CD4-positive, alpha-beta T cell treated with Interleukin-21 for 1 hour (primary cell): ENCODE data around the gene ADCY1.

Experiments used
- DNase-seq: peaks from one replicate; pipeline ENCODE4 v3.0.0-alpha.2; 2020

Gene ADCY1

GRCh38 chr7:45578022-45578421, 3.9 kb downstream of the ADCY1 start:
- no peak for DNase-seq

GRCh38 chr7:45578467-45578866, 4.3 kb downstream of the ADCY1 start:
- no peak for DNase-seq

- no peak for DNase-seq
These were observed 5.2 kb downstream of the ADCY1 start for GRCh38 chr7:45579391-45579801.

- no peak for DNase-seq
These were observed 6.1 kb downstream of the ADCY1 start for GRCh38 chr7:45580053-45580872.

GRCh38 chr7:45581271-45581780, 7.2 kb downstream of the ADCY1 start:
- no peak for DNase-seq

GRCh38 chr7:45582136-45582749, 8.1 kb downstream of the ADCY1 start:
- no peak for DNase-seq

- no peak for DNase-seq
These were observed 8.7 kb downstream of the ADCY1 start for GRCh38 chr7:45582868-45583277.

GRCh38 chr7:45583296-45583695, 9.1 kb downstream of the ADCY1 start:
- DNase-seq = no peak

- DNase-seq = no peak
These were observed 10.4 kb downstream of the ADCY1 start for GRCh38 chr7:45584261-45585210.

- no peak for DNase-seq
These were observed 11.5 kb downstream of the ADCY1 start for GRCh38 chr7:45585628-45586027.

- DNase-seq = no peak
These were observed 12.7 kb downstream of the ADCY1 start for GRCh38 chr7:45586542-45587520.

- no peak for DNase-seq
These were observed 14.3 kb downstream of the ADCY1 start for GRCh38 chr7:45588466-45588865.

- no peak for DNase-seq
These were observed 14.9 kb downstream of the ADCY1 start for GRCh38 chr7:45589061-45589460.

- no peak for DNase-seq
These were observed 15.9 kb downstream of the ADCY1 start for GRCh38 chr7:45589915-45590678.

GRCh38 chr7:45590679-45591057, 16.5 kb downstream of the ADCY1 start:
- DNase-seq = no peak

- no peak for DNase-seq
These were observed 17.1 kb downstream of the ADCY1 start for GRCh38 chr7:45591101-45591906.

- no peak for DNase-seq
These were observed 18.2 kb downstream of the ADCY1 start for GRCh38 chr7:45592230-45592991.

- no peak for DNase-seq
These were observed 19.0 kb downstream of the ADCY1 start for GRCh38 chr7:45593121-45593541.

- no peak for DNase-seq
These were observed 19.7 kb downstream of the ADCY1 start for GRCh38 chr7:45593877-45594276.
